ENCODE measurements around the gene RPS10.

RPS10 gene

DNA sequence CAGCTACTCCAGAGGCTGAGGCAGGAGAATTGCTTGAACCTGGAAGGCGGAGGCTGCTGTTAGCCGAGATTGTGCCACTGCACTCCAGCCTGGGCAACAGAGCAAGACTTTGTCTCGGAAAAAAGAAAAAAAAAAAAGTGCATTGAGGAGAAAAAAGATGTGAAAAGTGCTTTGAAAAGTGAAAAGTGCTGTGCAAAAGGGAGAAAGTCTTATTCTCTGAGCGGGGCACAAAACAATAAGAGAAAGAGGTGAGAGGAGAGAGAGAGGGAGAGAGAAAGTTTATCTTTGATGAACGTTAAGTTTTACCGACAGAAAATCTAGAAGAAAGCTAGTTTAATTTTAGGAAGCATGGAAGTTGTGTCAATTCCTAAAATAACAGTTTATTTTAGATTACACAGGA, 36.1 kb upstream of the RPS10 start:
- DNase-seq (ENCODE audit: low read depth), result no peak
- TF ChIP-seq, protein P1, sequence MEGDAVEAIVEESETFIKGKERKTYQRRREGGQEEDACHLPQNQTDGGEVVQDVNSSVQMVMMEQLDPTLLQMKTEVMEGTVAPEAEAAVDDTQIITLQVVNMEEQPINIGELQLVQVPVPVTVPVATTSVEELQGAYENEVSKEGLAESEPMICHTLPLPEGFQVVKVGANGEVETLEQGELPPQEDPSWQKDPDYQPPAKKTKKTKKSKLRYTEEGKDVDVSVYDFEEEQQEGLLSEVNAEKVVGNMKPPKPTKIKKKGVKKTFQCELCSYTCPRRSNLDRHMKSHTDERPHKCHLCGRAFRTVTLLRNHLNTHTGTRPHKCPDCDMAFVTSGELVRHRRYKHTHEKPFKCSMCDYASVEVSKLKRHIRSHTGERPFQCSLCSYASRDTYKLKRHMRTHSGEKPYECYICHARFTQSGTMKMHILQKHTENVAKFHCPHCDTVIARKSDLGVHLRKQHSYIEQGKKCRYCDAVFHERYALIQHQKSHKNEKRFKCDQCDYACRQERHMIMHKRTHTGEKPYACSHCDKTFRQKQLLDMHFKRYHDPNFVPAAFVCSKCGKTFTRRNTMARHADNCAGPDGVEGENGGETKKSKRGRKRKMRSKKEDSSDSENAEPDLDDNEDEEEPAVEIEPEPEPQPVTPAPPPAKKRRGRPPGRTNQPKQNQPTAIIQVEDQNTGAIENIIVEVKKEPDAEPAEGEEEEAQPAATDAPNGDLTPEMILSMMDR (IDR thresholded peaks at IDR 0.05; ENCODE audit: control insufficient read depth, insufficient read depth, low read depth, low read length, missing control alignments), result no peak
- no peak overlapping the region for H3K4me3 ChIP-seq (ENCODE audit: control insufficient read depth, low read depth, low read length)

DNA sequence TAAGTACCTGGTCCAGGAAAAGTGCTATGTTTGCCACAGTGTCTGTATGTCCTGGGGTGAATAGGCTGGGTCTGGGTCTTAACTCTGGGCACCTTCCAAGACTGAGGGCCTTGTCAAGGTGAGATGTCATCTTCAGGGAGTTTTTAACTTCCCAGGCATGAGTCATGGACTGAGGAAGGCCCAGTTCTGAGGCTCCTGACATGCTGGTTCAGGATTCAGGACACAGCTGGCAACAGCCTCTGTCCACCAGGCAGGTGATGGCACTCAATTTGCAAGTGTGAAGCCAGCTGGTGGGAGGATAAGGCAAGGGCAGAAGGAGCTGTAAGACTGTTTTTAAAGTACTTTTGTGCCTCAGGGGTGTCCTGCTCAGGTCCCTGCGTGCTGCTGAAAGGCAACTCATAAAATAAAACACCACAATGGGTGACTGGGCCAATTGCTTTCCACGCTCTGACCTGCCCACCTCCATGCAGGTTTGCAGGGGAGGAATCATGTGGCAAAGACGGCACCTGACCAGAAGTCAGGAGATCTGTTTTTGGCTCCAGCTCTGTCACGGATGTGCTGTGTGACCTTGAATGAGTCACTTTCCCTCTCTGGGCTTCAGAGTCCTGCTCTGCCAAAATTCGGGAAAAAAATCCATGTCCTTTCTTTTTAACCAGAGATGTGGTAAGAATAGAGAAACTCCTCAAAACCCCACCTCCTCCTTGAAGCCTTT, 35.1 kb upstream of the RPS10 start:
- no peak for DNase-seq (ENCODE audit: low read depth)

DNA sequence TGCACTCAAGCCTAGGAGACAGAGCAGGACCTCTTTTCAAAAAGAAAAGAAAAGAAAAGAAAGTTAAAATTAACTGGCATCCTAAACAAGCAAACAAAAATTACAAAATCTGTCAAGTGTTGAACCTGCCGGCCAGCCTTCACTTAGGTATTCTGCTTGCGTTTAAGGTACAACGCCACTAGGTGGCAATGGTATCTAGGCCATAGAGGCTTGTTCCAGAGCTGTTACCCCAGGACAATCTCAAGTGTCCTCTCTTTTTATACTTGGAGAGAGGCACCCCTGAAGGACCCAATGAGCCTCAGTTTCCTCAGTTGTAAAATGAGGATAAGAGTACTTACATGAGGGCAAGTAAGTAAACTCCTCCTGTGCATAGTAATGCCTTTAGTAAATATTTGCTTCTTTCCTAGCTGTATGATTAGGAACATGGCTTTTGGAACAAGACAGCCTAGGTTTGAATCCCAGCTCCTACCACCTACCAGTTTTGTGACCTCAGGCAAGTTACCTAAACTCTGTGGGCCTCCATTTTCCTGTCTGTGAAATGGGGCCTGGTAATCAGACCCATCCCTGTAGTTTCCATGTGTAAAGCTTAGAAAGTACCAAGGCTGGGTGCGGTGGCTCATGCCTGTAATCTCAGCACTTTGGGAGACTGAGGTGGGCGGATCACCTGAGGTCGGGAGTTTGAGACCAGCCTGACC, 34.2 kb upstream of the RPS10 start:
- DNase-seq (ENCODE audit: low read depth), result peak; percentile 2
- TF ChIP-seq, protein P1 (IDR thresholded peaks at IDR 0.05; ENCODE audit: control insufficient read depth, insufficient read depth, low read depth, low read length, missing control alignments), result peak; percentile 67
- H3K4me3 ChIP-seq (ENCODE audit: control insufficient read depth, low read depth, low read length), result no peak overlapping the region

More for the DNA sequence above, 35.1 kb upstream of the RPS10 start:
- H3K4me3 ChIP-seq (ENCODE audit: control insufficient read depth, low read depth, low read length), result no peak overlapping the region
- TF ChIP-seq, protein P1 (IDR thresholded peaks at IDR 0.05; ENCODE audit: control insufficient read depth, insufficient read depth, low read depth, low read length, missing control alignments), result no peak

DNA sequence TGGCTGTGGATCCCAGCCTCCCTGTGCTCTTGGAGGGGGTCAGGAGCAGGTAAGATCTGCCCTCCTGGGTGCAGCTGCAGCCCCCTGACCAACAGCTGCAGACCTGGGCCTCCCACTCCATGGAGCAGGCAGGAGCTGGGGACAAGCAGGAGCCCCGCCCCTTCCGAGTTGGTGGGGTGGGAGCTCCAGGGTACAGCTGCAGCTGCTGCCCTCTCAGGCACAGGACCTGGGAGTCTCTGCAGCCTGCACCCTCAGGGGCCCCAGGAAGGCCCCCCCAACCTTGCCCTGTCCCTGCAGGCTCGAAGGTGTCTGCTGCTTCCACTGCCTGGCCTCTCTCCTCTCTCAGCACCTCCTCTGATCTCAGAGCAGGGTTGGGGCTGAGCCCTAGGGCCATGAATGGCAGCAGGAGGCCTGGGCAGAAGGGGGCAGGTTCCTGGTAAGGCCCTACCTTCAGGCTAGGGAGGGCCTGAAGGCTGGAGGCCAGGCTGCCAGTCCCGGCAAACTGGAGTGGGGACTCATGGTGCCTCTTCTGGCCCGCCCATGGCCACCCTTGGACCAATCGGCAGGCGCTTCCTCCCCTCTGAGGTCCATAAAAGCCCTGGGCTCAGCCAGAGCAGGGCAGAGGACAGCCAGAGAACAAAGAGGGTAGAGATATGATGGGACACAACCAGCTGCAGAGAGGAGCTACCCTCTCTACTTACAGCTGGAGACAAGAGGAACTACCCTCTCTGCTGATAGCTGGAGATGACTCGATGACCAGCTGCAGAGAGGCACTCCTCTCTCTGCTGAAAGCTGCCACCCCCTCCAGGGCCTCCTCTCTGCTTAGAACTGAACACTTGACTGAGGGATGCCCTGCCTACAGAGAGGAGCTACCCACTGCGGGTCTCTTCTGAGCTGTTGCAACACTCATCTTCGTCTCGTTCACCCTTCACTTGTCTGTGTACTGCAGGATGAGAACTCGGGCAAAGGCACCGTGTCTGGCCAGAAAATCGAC, 32.2 kb upstream of the RPS10 start:
- TF ChIP-seq, protein P1 (IDR thresholded peaks at IDR 0.05; ENCODE audit: control insufficient read depth, insufficient read depth, low read depth, low read length, missing control alignments), result no peak
- no peak overlapping the region for H3K4me3 ChIP-seq (ENCODE audit: control insufficient read depth, low read depth, low read length)
- DNase-seq (ENCODE audit: low read depth), result no peak

DNA sequence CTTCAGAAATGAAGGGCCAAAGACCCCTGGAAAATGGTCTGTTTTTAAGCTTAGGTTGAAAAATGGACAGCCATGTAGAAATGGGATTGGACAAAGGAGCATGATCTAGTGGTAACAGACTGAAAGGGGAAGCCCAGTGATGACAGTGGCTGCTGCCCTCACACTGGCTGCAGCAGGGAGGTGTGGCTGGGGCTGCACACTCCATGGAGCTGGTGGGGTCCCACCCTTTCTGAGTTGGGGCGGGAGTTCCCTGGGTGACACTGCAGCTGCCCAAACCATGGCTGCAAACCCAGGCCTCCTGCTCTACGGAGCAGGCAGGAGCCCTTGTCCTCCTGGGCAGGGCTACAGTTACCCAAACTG, 31.5 kb upstream of the RPS10 start:
- DNase-seq (ENCODE audit: low read depth), result no peak
- H3K4me3 ChIP-seq (ENCODE audit: control insufficient read depth, low read depth, low read length), result no peak overlapping the region
- TF ChIP-seq, protein P1 (IDR thresholded peaks at IDR 0.05; ENCODE audit: control insufficient read depth, insufficient read depth, low read depth, low read length, missing control alignments), result no peak

DNA sequence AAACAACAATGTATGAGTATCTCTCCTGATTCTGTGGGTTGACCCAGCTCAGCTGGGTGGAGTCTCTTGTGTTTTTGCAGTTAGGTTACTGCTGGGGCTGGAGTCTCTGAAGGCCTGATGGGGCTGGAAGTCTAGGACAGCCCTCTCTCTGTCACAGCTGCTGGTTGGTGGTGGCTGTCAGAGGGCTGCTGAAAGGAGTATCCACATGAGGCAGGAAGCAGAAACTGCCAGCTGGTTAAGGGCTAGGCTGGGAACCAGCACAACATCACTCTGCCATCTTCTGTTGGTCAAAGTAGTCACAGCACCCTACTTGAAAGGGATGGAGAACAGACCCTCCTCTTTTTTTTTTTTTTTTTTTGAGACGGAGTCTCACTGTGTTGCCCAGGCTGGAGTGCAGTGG, 30.0 kb upstream of the RPS10 start:
- no peak for DNase-seq (ENCODE audit: low read depth)
- TF ChIP-seq, protein P1 (IDR thresholded peaks at IDR 0.05; ENCODE audit: control insufficient read depth, insufficient read depth, low read depth, low read length, missing control alignments), result no peak
- H3K4me3 ChIP-seq (ENCODE audit: control insufficient read depth, low read depth, low read length), result no peak overlapping the region
